RWPE2 (cell line): ENCODE measurements around the gene ABCC10.
"Not testable (repeated sequence)": the region's sequence is repeated elsewhere in the genome, so short reads cannot be mapped to it uniquely, and the experiment has no call there.

Experiments
- ATAC-seq: fragments of 200-7000 bp; cut with Tn5 transposase; 3 replicates; pipeline ENCODE4 v1.9.1; 2021; ENCODE audit warnings: low read depth
- DNase-seq: peaks from one replicate; pipeline ENCODE4 v3.0.0-alpha.2; 2020; ENCODE audit warnings: low spot score
- H3K27ac ChIP-seq: fragments of 450-650 bp; 2 replicates; pipeline ENCODE4 v1.5.1; 2017; ENCODE audit warnings: mild to moderate bottlenecking; ENCODE audit not compliant: poor library complexity, severe bottlenecking
- H3K27me3 ChIP-seq: fragments of 250-450 bp; sonication (Bioruptor Pico); 2 replicates; pipeline ENCODE4 v1.5.1; 2021; ENCODE audit warnings: mild to moderate bottlenecking, moderate library complexity; ENCODE audit not compliant: insufficient read depth, poor library complexity, severe bottlenecking
- H3K36me3 ChIP-seq: fragments of 250-450 bp; sonication (Bioruptor Pico); 2 replicates; pipeline ENCODE4 v1.5.1; 2020; ENCODE audit warnings: low read depth, mild to moderate bottlenecking, moderate library complexity
- H3K4me1 ChIP-seq: fragments of 250-450 bp; sonication (Bioruptor Pico); 2 replicates; pipeline ENCODE4 v1.5.1; 2021; ENCODE audit warnings: mild to moderate bottlenecking, moderate library complexity; ENCODE audit not compliant: insufficient read depth, poor library complexity, severe bottlenecking
- H3K4me3 ChIP-seq: fragments of 250-450 bp; sonication (Bioruptor Pico); 2 replicates; pipeline ENCODE4 v1.5.1; 2021; ENCODE audit warnings: mild to moderate bottlenecking, moderate library complexity; ENCODE audit not compliant: severe bottlenecking
- H3K9me3 ChIP-seq: fragments of 250-450 bp; sonication (Bioruptor Pico); 2 replicates; pipeline ENCODE4 v1.5.1; 2021; ENCODE audit warnings: mild to moderate bottlenecking, moderate library complexity; ENCODE audit not compliant: severe bottlenecking
- CTCF ChIP-seq: fragments of 450-650 bp; IDR thresholded peaks from one replicate; pipeline ENCODE4 v1.5.1; 2017; ENCODE audit warnings: mild to moderate bottlenecking, moderate library complexity; ENCODE audit not compliant: poor library complexity, severe bottlenecking

Gene ABCC10

GRCh38 chr6:43401730-43402129, 25.6 kb upstream of the ABCC10 start:
- Histone ChIP-seq H3K4me1 (peaks cover under 1% of the 10 kb centered on the region), H3K4me3 (no peak overlapping the region), H3K27me3 (no peaks in the 10 kb centered on the region), H3K9me3 (no peaks in the 10 kb centered on the region), H3K36me3 (no peaks in the 10 kb centered on the region), H3K27ac (no peak overlapping the region)
- ATAC-seq, result no peak
- no peak for DNase-seq
- TF ChIP-seq CTCF, result no peak

- DNase-seq (no peak), ATAC-seq (no peak; the same call in 2 of the 3 replicates)
- H3K27me3 ChIP-seq, result no peaks in the 10 kb centered on the region
- no peaks in the 10 kb centered on the region for H3K4me1 ChIP-seq
- no peak overlapping the region for H3K4me3 ChIP-seq
- H3K36me3 ChIP-seq, result no peaks in the 10 kb centered on the region
- H3K9me3 ChIP-seq, result no peaks in the 10 kb centered on the region
- no peak overlapping the region for H3K27ac ChIP-seq
- TF ChIP-seq CTCF, result no peak
These were observed 24.5 kb upstream of the ABCC10 start for GRCh38 chr6:43402820-43403219.

- no peaks in the 10 kb centered on the region for H3K4me1 ChIP-seq
- no peaks in the 10 kb centered on the region for H3K36me3 ChIP-seq
- ATAC-seq (peak; percentile 66), DNase-seq (no peak)
- TF ChIP-seq CTCF, result no peak
- no peak overlapping the region for H3K4me3 ChIP-seq
- no peaks in the 10 kb centered on the region for H3K9me3 ChIP-seq
- H3K27me3 ChIP-seq, result no peaks in the 10 kb centered on the region
- H3K27ac ChIP-seq, result no peak overlapping the region
These were observed 22.0 kb upstream of the ABCC10 start for GRCh38 chr6:43405354-43405753.

GRCh38 chr6:43407296-43407695, 20.0 kb upstream of the ABCC10 start:
- no peaks in the 10 kb centered on the region for H3K27me3 ChIP-seq
- H3K4me1 ChIP-seq, result no peaks in the 10 kb centered on the region
- no peaks in the 10 kb centered on the region for H3K36me3 ChIP-seq
- DNase-seq (no peak), ATAC-seq (no peak)
- no peak overlapping the region for H3K27ac ChIP-seq
- no peaks in the 10 kb centered on the region for H3K9me3 ChIP-seq
- TF ChIP-seq CTCF, result no peak
- no peak overlapping the region for H3K4me3 ChIP-seq

GRCh38 chr6:43408259-43408658, 19.1 kb upstream of the ABCC10 start:
- ATAC-seq, result no peak
- no peak for TF ChIP-seq CTCF

GRCh38 chr6:43410776-43411175, 16.6 kb upstream of the ABCC10 start:
- not testable (repeated sequence) for H3K9me3 ChIP-seq, H3K27ac ChIP-seq, DNase-seq, H3K36me3 ChIP-seq, H3K4me3 ChIP-seq, H3K27me3 ChIP-seq, H3K4me1 ChIP-seq, ATAC-seq

More at GRCh38 chr6:43408259-43408658, 19.1 kb upstream of the ABCC10 start:
- H3K27ac ChIP-seq, result no peak overlapping the region
- H3K4me1 ChIP-seq, result no peaks in the 10 kb centered on the region
- H3K36me3 ChIP-seq, result no peaks in the 10 kb centered on the region
- DNase-seq, result no peak
- H3K27me3 ChIP-seq, result no peaks in the 10 kb centered on the region
- H3K9me3 ChIP-seq, result no peaks in the 10 kb centered on the region
- no peak overlapping the region for H3K4me3 ChIP-seq
